Measurements from ENCODE around the gene WBP1.
A peak's percentile ranks its signal among the peaks of the same experiment; 100 is the strongest.

The WBP1 gene

GRCh38 chr2:74505448-74506246 is 47.4 kb downstream of the WBP1 start:
- no peak for DNase-seq

DNA sequence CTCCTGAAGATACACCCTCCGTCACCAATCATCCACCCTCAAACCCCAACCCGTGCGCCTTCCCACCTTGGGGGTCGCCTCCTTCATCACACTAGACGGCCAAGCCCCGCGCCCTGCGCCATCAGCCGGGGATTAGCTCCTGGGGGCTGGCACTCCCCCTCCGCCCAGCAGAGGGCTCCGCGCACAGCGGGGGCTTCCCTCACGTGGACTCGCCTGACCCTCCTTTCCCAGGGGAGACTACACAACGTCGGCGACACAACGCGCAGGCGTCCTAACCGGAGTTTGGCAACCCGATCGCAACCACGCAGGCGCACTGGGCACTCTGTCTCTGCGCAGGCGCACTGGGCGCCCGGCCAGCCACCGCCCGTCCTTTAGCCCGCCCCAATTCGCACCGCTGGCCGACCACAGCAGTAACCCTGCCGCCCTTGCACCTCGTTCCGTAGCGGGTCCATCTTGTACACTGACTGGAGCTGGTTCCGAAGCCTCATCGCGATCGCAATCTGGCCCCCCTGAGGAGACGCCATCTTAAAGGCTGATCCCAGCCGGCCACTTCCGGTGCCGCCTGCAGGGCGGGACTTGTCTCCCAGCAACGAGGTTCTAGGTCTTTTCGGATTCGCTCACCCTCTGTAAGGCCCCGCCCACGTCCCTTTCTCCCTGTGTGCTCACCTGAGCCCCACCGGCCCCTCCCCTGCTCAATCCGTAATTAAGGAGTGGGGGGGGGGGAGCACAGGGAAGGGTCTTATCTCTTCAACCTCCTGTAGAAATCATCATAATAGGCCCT is 49.1 kb downstream of the WBP1 start, which contains the start of gene PCGF1:
TSS of gene PCGF1 (minus strand) at position 551 of the 781 bp plus-strand sequence. CDS start at position 524, 27 bp downstream.
- peak; percentile 99 for DNase-seq

DNA sequence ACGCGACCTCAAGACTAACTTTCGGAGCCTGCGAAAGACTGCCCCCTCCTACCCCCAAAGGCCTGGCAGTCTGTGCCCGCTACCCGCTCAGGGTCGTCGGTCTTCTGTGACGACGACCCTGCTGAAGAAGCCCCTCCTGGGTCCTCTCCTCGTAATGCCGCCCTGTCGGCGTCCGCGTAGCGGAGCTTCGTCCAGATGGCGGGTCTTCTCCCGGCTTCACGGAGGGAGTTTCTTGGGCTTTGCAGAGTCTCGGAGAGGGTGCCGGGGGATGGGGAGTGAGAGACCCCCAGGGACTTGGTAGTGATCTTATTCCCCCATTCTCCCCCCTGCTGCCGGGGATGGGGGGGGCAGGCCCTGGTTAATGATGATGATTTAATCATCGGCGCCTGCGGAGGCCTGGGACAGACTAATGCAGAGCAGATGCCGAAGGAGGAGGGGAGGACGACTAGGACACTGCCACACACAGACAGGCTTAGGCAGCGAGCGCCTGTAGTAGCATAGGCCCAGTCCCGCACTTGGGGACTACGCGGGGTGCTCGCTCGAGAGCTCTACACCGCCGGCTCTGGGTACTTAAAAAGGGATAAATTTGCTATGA is 49.8 kb downstream of the WBP1 start:
- peak; percentile 65 for DNase-seq

GRCh38 chr2:74510272-74510671 is 52.0 kb downstream of the WBP1 start:
- DNase-seq = no peak

All from NCI-H1436 (cell line).